GM12891 (cell line): Measurements from ENCODE around the gene NCS1.

ENCODE experiments used
- POLR2A ChIP-seq: IDR thresholded peaks from 2 replicates; pipeline ENCODE4 v1.6.1; 2011; ENCODE audit warnings: low read depth, low read length, control low read depth
- POLR2AphosphoS5 ChIP-seq: IDR thresholded peaks from 2 replicates; pipeline ENCODE4 v1.6.1; 2011; ENCODE audit warnings: low read depth, low read length, control low read depth

- TF ChIP-seq POLR2A (no peak), POLR2AphosphoS5 (no peak)
These were observed 48.1 kb downstream of the NCS1 start for GRCh38 chr9:130220352-130220751.
